HepG2 (cell line): Measurements from ENCODE around the gene COX4I2. TPM values are rescaled to one million over a fixed set of nuclear protein-coding genes. Genes with fewer than 3 reads are reported as not detected.

Experiments
- ATAC-seq: fragments of 200-7000 bp; cut with Tn5 transposase; 3 replicates; pipeline ENCODE4 v1.9.1; 2020; ENCODE audit warnings: mild to moderate bottlenecking, moderate library complexity
- BruUV-seq: library from RNA; stranded (reverse); fragments of 400-500 nt; replicated peaks from 2 replicates; lab custom pipeline; 2021; lab: Mats Ljungman, UMichigan
- CTCF ChIA-PET: fragments of 300-600 bp; formaldehyde crosslinking; extraction: SDS; loops from one replicate; lab custom pipeline; 2021; ENCODE audit warnings: low total read pairs, inconsistent platforms, low intra/inter-chr PET ratio; lab: Yijun Ruan, JAX
- POLR2A ChIA-PET: fragments of 350-600 bp; sonication (Branson Sonifier 250); formaldehyde crosslinking; loops from one replicate; lab custom pipeline; 2020; ENCODE audit warnings: antibody characterized with exemption, inconsistent platforms; lab: Yijun Ruan, JAX
- DNase-seq: peaks from one replicate; pipeline ENCODE4 v3.0.0-alpha.2; 2015; ENCODE audit warnings: low spot score
- FAIRE-seq: peaks from 3 replicates; lab custom pipeline; 2011; peaks lifted over from hg19 to GRCh38; lab: Jason Lieb, UNC
- H2AFZ ChIP-seq: one replicate; pipeline ENCODE4 v1.6.1; 2011; ENCODE audit warnings: low read length, inconsistent platforms
- H3K27ac ChIP-seq: fragments of 300-600 bp; 3 replicates; pipeline ENCODE4 v1.8.0; 2011; ENCODE audit warnings: mixed run types, mild to moderate bottlenecking, mixed read lengths, low read length, inconsistent platforms; ENCODE audit not compliant: insufficient read depth; ENCODE audit errors: extremely low read length
- H3K27me3 ChIP-seq, 2 experiments: fragments of 200-600 bp in 1 of 2; 2 replicates in 1 of 2; 3 replicates in 1 of 2; pipeline versions ENCODE4 v1.6.0 to v1.8.0; 2011; ENCODE audit warnings: low read length in 2 of 2, mild to moderate bottlenecking in 2 of 2, moderate library complexity in 2 of 2, inconsistent platforms in 1 of 2; ENCODE audit not compliant: insufficient read depth in 2 of 2, control insufficient read depth in 1 of 2
- H3K36me3 ChIP-seq, 2 experiments: fragments of 200-600 bp in 1 of 2; replicated peaks in 1 of 2; 2 replicates in 1 of 2; 3 replicates in 1 of 2; pipeline versions ENCODE4 v1.5.1 to v1.8.0; 2011; ENCODE audit warnings: low read length in 2 of 2, inconsistent platforms in 1 of 2; ENCODE audit not compliant: insufficient read depth in 2 of 2, control insufficient read depth in 1 of 2
- H3K4me1 ChIP-seq: 2 replicates; pipeline ENCODE4 v1.5.1; 2012; ENCODE audit warnings: low read length, inconsistent platforms; ENCODE audit not compliant: insufficient read depth
- H3K4me2 ChIP-seq: 2 replicates; pipeline ENCODE4 v1.6.0; 2011; ENCODE audit warnings: low read depth, low read length, inconsistent platforms
- H3K4me3 ChIP-seq, 3 experiments: fragments of 200-600 bp in 1 of 3; sonication (generic), shearing (Covaris generic) in 1 of 3; replicated peaks in 1 of 3; 2 replicates each; pipeline ENCODE4 v1.5.1; 2011 to 2016; ENCODE audit warnings: low read length in 3 of 3, inconsistent platforms in 2 of 3, low read depth in 2 of 3, mild to moderate bottlenecking in 2 of 3, control low read depth in 1 of 3, mixed read lengths in 1 of 3; ENCODE audit not compliant: insufficient read depth in 1 of 3
- H3K79me2 ChIP-seq: one replicate; pipeline ENCODE4 v1.6.1; 2011; ENCODE audit warnings: low read length, inconsistent platforms; ENCODE audit not compliant: insufficient read depth
- H3K9ac ChIP-seq: 2 replicates; pipeline ENCODE4 v1.6.0; 2011; ENCODE audit warnings: mild to moderate bottlenecking, low read depth, low read length, inconsistent platforms; ENCODE audit not compliant: insufficient read depth
- H3K9me3 ChIP-seq: 2 replicates; pipeline ENCODE4 v1.5.1; 2012; ENCODE audit warnings: mild to moderate bottlenecking, low read length
- H4K20me1 ChIP-seq: 2 replicates; pipeline ENCODE4 v1.6.0; 2011; ENCODE audit warnings: inconsistent platforms, mild to moderate bottlenecking, low read length, moderate library complexity; ENCODE audit not compliant: insufficient read depth
- CEBPB ChIP-seq: IDR thresholded peaks from 2 replicates; pipeline ENCODE4 v1.6.1; 2011; ENCODE audit warnings: low read depth, low read length, improper control_type of control experiment, borderline replicate concordance
- MIER2 ChIP-seq: IDR thresholded peaks from 2 replicates; pipeline ENCODE4 v1.6.1; 2016; ENCODE audit warnings: missing biosample characterization, missing genetic modification reagents
- NCOA1 ChIP-seq: sonication (generic); formaldehyde crosslinking; IDR thresholded peaks from 2 replicates; pipeline ENCODE4 v1.9.0; 2021; ENCODE audit warnings: missing genetic modification reagents
- PCBP2 ChIP-seq: fragments of 200-400 bp; formaldehyde crosslinking; optimal IDR thresholded peaks from 2 replicates; pipeline ENCODE3; 2018; ENCODE audit warnings: low read length, low read depth; ENCODE audit not compliant: poor library complexity, severe bottlenecking
- POLR2A ChIP-seq, 2 experiments: IDR thresholded peaks; 2 replicates each; pipeline ENCODE4 v1.6.1; 2011; ENCODE audit warnings: low read depth in 2 of 2, low read length in 2 of 2, mild to moderate bottlenecking in 1 of 2, moderate library complexity in 1 of 2; ENCODE audit not compliant: insufficient read depth in 1 of 2
- POLR2G ChIP-seq: fragments of 200-400 bp; formaldehyde crosslinking; IDR thresholded peaks from 2 replicates; pipeline ENCODE4 v1.6.1; 2018; ENCODE audit warnings: mild to moderate bottlenecking, low read depth, low read length, moderate library complexity
- RAD21 ChIP-seq: fragments of 450-650 bp; formaldehyde crosslinking; IDR thresholded peaks from 2 replicates; pipeline ENCODE4 v1.5.0; 2020; ENCODE audit warnings: mild to moderate bottlenecking
- RBM22 ChIP-seq: fragments of 200-400 bp; formaldehyde crosslinking; optimal IDR thresholded peaks from 2 replicates; pipeline ENCODE3; 2017; ENCODE audit warnings: mild to moderate bottlenecking, low read length, moderate library complexity
- SETDB1 ChIP-seq: sonication (generic); formaldehyde crosslinking; IDR thresholded peaks from 2 replicates; pipeline ENCODE4 v1.5.1; 2020; ENCODE audit warnings: missing genetic modification reagents, mild to moderate bottlenecking, borderline replicate concordance
- UBTF ChIP-seq: sonication (generic); formaldehyde crosslinking; IDR thresholded peaks from 2 replicates; pipeline ENCODE4 v1.4.0; 2020; ENCODE audit warnings: mild to moderate bottlenecking, missing genetic modification reagents
- ZNF562 ChIP-seq: sonication (generic); formaldehyde crosslinking; IDR thresholded peaks from 2 replicates; pipeline ENCODE4 v1.8.0; 2022; ENCODE audit warnings: missing genetic modification reagents, borderline replicate concordance
- WGBS: methylation state at CpG from one replicate; pipeline ENCODE4 v1.1.6; 2017; ENCODE audit warnings: low lambda C conversion rate; 5-methylcytosine and 5-hydroxymethylcytosine counted together
- in situ Hi-C: cut with HindIII; loops from 2 replicates; pipeline ENCODE4 v1.10.0; 2017; ENCODE audit warnings: low pct_unique_long_range_greater_than_20kb; ENCODE audit not compliant: extremely low pct_ligation_motif_present
- intact Hi-C: fragments of 100-400 bp; cut with micrococcal nuclease; formaldehyde crosslinking; loops from one replicate; pipeline ENCODE4 v1.10.0; 2022; ENCODE audit not compliant: unreplicated experiment
- polyA plus RNA-seq, 8 experiments: library from polyadenylated mRNA; depleted of rRNA in 3 of 8; stranded (reverse) in 7 of 8; unstranded in 1 of 8; fragments of >200 nt; fragmentation: Illumina TruSeq in 4 of 8; extraction: Trizol in 4 of 8; gene quantifications; 2 replicates each; pipeline versions ENCODE4 v1.2.1 to v1.2.3, GENCODE V29; 2011 to 2016; ENCODE audit warnings: low read depth in 4 of 8, missing spikeins in 1 of 8, mixed read lengths in 1 of 8; ENCODE audit not compliant: insufficient read depth in 1 of 8
- total RNA-seq, 5 experiments: library from RNA; depleted of rRNA; stranded (reverse); fragments of >200 nt; fragmentation: Illumina TruSeq; extraction: Trizol; gene quantifications; 2 replicates each; pipeline ENCODE4 v1.2.3, GENCODE V29; 2016; ENCODE audit warnings: low read depth in 1 of 5
- TF ChIP-seq, protein P1 (sequence below), 2 experiments: IDR thresholded peaks; 2 replicates each; pipeline ENCODE4 v1.6.1; 2011 to 2012; ENCODE audit warnings: low read length in 2 of 2, borderline replicate concordance in 1 of 2, low read depth in 1 of 2, mild to moderate bottlenecking in 1 of 2, moderate library complexity in 1 of 2
- TF ChIP-seq, protein P2 (sequence below): IDR thresholded peaks from 2 replicates; pipeline ENCODE4 v1.4.0; 2020; ENCODE audit warnings: mild to moderate bottlenecking, missing genetic modification reagents
- TF ChIP-seq, protein P3 (sequence below): sonication (generic); formaldehyde crosslinking; IDR thresholded peaks from 2 replicates; pipeline ENCODE4 v1.8.1; 2023; ENCODE audit warnings: mild to moderate bottlenecking, missing genetic modification reagents, borderline replicate concordance

COX4I2 gene
- total and polyA plus RNA-seq, 2 of the 13 experiments (the other 11 are each of a cell fraction or from before 2014, with no cell fraction given): 1.1 TPM; not detected in 1

DNA sequence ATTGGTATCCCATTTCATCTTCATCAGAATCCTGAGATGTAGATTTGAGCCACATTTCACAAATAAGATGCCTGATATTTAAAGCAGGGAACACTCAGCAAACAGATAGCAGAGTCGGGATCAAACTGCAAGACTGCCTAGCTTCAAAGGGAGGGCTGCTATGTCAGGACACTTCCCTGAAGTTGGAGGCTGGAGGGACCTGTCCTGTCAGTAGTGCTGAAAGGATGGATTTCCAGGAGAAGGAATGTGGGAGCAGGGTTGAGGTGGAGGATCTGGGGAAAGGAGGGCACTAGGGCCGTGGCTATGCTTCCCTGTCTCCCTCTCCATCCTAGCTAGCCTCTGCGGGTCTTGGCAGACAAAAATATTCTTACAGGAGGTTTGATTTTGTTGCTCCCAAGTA lies 32.2 kb downstream of the COX4I2 start:
- 86% methylated on average over 3 of the region's 3 CpGs for WGBS
- DNase-seq: no peak
- no peak overlapping the region for H3K9ac ChIP-seq
- no peak overlapping the region for H2AFZ ChIP-seq
- peaks cover 83% of the 10 kb centered on the region for H3K4me1 ChIP-seq
- no peak overlapping the region for H3K27ac ChIP-seq
- peaks cover 47% of the 10 kb centered on the region for H4K20me1 ChIP-seq
- no peaks in the 10 kb centered on the region for H3K9me3 ChIP-seq
- BruUV-seq: no TSS peak
- ChIA-PET CTCF (no interaction called here), POLR2A (interaction anchor here (0.8 to 20.7 kb wide), 4 partner anchors 9 to 69 kb away, joined by 3 to 643 read pairs (median 29); partner anchors contain the start of genes BCL2L1 and TPX2)
- ATAC-seq: no peak
- peaks cover 61 to 86% of the 10 kb centered on the region in 2 experiments for H3K36me3 ChIP-seq
- in situ Hi-C loops: no loop called here
- peaks cover 67% of the 10 kb centered on the region for H3K79me2 ChIP-seq
- no peak overlapping the region for H3K4me3 ChIP-seq
- no peak for FAIRE-seq
- intact Hi-C loops: no loop called here
- H3K27me3 ChIP-seq: no peaks in the 10 kb centered on the region
- no peak overlapping the region for H3K4me2 ChIP-seq
- TF ChIP-seq RAD21 (CRISPR knock-in tag): no peak
- peak; percentile 13 to 17; a peak in 2 of 4 replicates for TF ChIP-seq POLR2A (IDR thresholded peaks at IDR 0.05; ENCODE audit: insufficient read depth in 1 of 2, low read depth in 2 of 2, low read length in 2 of 2)
- TF ChIP-seq, protein P1, sequence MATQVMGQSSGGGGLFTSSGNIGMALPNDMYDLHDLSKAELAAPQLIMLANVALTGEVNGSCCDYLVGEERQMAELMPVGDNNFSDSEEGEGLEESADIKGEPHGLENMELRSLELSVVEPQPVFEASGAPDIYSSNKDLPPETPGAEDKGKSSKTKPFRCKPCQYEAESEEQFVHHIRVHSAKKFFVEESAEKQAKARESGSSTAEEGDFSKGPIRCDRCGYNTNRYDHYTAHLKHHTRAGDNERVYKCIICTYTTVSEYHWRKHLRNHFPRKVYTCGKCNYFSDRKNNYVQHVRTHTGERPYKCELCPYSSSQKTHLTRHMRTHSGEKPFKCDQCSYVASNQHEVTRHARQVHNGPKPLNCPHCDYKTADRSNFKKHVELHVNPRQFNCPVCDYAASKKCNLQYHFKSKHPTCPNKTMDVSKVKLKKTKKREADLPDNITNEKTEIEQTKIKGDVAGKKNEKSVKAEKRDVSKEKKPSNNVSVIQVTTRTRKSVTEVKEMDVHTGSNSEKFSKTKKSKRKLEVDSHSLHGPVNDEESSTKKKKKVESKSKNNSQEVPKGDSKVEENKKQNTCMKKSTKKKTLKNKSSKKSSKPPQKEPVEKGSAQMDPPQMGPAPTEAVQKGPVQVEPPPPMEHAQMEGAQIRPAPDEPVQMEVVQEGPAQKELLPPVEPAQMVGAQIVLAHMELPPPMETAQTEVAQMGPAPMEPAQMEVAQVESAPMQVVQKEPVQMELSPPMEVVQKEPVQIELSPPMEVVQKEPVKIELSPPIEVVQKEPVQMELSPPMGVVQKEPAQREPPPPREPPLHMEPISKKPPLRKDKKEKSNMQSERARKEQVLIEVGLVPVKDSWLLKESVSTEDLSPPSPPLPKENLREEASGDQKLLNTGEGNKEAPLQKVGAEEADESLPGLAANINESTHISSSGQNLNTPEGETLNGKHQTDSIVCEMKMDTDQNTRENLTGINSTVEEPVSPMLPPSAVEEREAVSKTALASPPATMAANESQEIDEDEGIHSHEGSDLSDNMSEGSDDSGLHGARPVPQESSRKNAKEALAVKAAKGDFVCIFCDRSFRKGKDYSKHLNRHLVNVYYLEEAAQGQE (IDR thresholded peaks at IDR 0.05; ENCODE audit: borderline replicate concordance in 1 of 2, low read depth in 1 of 2, low read length in 2 of 2): peak; percentile 3 to 81; a peak in 3 of 4 replicates
- TF ChIP-seq UBTF (CRISPR knock-in tag): peak; percentile 26; the same call in 1 of the 2 replicates
- TF ChIP-seq, protein P2, sequence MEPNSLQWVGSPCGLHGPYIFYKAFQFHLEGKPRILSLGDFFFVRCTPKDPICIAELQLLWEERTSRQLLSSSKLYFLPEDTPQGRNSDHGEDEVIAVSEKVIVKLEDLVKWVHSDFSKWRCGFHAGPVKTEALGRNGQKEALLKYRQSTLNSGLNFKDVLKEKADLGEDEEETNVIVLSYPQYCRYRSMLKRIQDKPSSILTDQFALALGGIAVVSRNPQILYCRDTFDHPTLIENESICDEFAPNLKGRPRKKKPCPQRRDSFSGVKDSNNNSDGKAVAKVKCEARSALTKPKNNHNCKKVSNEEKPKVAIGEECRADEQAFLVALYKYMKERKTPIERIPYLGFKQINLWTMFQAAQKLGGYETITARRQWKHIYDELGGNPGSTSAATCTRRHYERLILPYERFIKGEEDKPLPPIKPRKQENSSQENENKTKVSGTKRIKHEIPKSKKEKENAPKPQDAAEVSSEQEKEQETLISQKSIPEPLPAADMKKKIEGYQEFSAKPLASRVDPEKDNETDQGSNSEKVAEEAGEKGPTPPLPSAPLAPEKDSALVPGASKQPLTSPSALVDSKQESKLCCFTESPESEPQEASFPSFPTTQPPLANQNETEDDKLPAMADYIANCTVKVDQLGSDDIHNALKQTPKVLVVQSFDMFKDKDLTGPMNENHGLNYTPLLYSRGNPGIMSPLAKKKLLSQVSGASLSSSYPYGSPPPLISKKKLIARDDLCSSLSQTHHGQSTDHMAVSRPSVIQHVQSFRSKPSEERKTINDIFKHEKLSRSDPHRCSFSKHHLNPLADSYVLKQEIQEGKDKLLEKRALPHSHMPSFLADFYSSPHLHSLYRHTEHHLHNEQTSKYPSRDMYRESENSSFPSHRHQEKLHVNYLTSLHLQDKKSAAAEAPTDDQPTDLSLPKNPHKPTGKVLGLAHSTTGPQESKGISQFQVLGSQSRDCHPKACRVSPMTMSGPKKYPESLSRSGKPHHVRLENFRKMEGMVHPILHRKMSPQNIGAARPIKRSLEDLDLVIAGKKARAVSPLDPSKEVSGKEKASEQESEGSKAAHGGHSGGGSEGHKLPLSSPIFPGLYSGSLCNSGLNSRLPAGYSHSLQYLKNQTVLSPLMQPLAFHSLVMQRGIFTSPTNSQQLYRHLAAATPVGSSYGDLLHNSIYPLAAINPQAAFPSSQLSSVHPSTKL (CRISPR knock-in tag): 0 out of 2 replicates have a peak, but pooled peaks have one; percentile 1
- TF ChIP-seq SETDB1 (CRISPR knock-in tag): 0 out of 2 replicates have a peak, but pooled peaks have one; percentile 2
- TF ChIP-seq CEBPB: no peak
- 0 out of 2 replicates have a peak, but pooled peaks have one; percentile 9 for TF ChIP-seq ZNF562 (CRISPR knock-in tag)
- TF ChIP-seq MIER2: 0 out of 2 replicates have a peak, but pooled peaks have one; percentile 30
- TF ChIP-seq RBM22: peak; percentile 56
- TF ChIP-seq, protein P3, sequence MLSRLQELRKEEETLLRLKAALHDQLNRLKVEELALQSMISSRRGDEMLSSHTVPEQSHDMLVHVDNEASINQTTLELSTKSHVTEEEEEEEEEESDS (CRISPR knock-in tag): peak; percentile 12; the same call in 1 of the 2 replicates
- TF ChIP-seq POLR2G: peak; percentile 25; the same call in 1 of the 2 replicates
- TF ChIP-seq PCBP2: peak; percentile 70
- TF ChIP-seq NCOA1: no peak
